HEK293 (cell line): Measurements from ENCODE around the gene ANO3.
"Not testable (repeated sequence)": the region's sequence is repeated elsewhere in the genome, so short reads cannot be mapped to it uniquely, and the experiment has no call there.

ENCODE experiments used
- CTCF ChIA-PET: fragments of 350-600 bp; formaldehyde crosslinking; extraction: SDS; loops from one replicate; lab custom pipeline; 2021; ENCODE audit warnings: antibody characterized with exemption; lab: Yijun Ruan, JAX
- POLR2A ChIA-PET: fragments of 300-600 bp; formaldehyde crosslinking; extraction: SDS; loops from one replicate; lab custom pipeline; 2020; ENCODE audit warnings: antibody characterized with exemption, inconsistent platforms; lab: Yijun Ruan, JAX
- H3K27ac ChIP-seq: fragments of 200-500 bp; sonication (Bioruptor generic); 2 replicates; pipeline ENCODE4 v1.5.1; 2014; ENCODE audit warnings: low read depth, low read length, control low read depth, inconsistent platforms; ENCODE audit errors: extremely low read depth
- H3K36me3 ChIP-seq, 2 experiments: fragments of 200-500 bp in 1 of 2; sonication (Bioruptor generic) in 1 of 2; 1 replicate in 1 of 2; 2 replicates in 1 of 2; pipeline ENCODE4 v1.5.1; 2014 to 2017; ENCODE audit warnings: inconsistent platforms in 2 of 2, low read length in 2 of 2; ENCODE audit not compliant: control insufficient read depth in 2 of 2, insufficient read depth in 1 of 2
- H3K4me1 ChIP-seq: fragments of 200-500 bp; sonication (Bioruptor generic); 2 replicates; pipeline ENCODE4 v1.5.1; 2014; ENCODE audit warnings: mild to moderate bottlenecking, low read length, inconsistent platforms; ENCODE audit not compliant: control insufficient read depth, insufficient read depth
- H3K4me3 ChIP-seq: 2 replicates; pipeline ENCODE4 v1.5.1; 2011; ENCODE audit warnings: low read depth, mild to moderate bottlenecking, control low read depth, low read length, moderate library complexity
- H3K9me3 ChIP-seq: fragments of 200-500 bp; sonication (Bioruptor generic); 2 replicates; pipeline ENCODE4 v1.5.1; 2014; ENCODE audit warnings: low read depth, low read length, inconsistent platforms; ENCODE audit not compliant: control insufficient read depth, insufficient read depth
- BCL11A ChIP-seq: fragments of 450-650 bp; formaldehyde crosslinking; IDR thresholded peaks from 2 replicates; pipeline ENCODE4 v1.5.1; 2016; ENCODE audit warnings: low read depth, missing biosample characterization, missing genetic modification characterization
- KLF10 ChIP-seq: fragments of 450-650 bp; IDR thresholded peaks from 2 replicates; pipeline ENCODE4 v1.5.1; 2018; ENCODE audit warnings: missing biosample characterization, mild to moderate bottlenecking, missing genetic modification characterization
- KLF16 ChIP-seq: fragments of 450-650 bp; formaldehyde crosslinking; IDR thresholded peaks from 2 replicates; pipeline ENCODE4 v1.5.1; 2017; ENCODE audit warnings: missing biosample characterization, missing genetic modification characterization
- MEIS1 ChIP-seq: sonication (generic); formaldehyde crosslinking; IDR thresholded peaks from 2 replicates; pipeline ENCODE4 v1.8.1; 2022; ENCODE audit warnings: missing genetic modification reagents, mild to moderate bottlenecking, borderline replicate concordance
- MYNN ChIP-seq: fragments of 450-650 bp; formaldehyde crosslinking; IDR thresholded peaks from 2 replicates; pipeline ENCODE4 v1.5.1; 2016; ENCODE audit warnings: missing biosample characterization, missing genetic modification characterization, borderline replicate concordance
- RBAK ChIP-seq: fragments of 450-650 bp; formaldehyde crosslinking; IDR thresholded peaks from 2 replicates; pipeline ENCODE4 v1.5.1; 2016; ENCODE audit warnings: missing biosample characterization, missing genetic modification characterization
- ZBTB21 ChIP-seq: fragments of 450-650 bp; formaldehyde crosslinking; IDR thresholded peaks from 2 replicates; pipeline ENCODE4 v1.5.1; 2017; ENCODE audit warnings: missing biosample characterization, missing genetic modification characterization
- ZBTB49 ChIP-seq: fragments of 450-650 bp; formaldehyde crosslinking; IDR thresholded peaks from 2 replicates; pipeline ENCODE4 v1.5.1; 2016; ENCODE audit warnings: missing biosample characterization, missing genetic modification characterization, low read depth
- ZNF132 ChIP-seq: fragments of 450-650 bp; formaldehyde crosslinking; IDR thresholded peaks from 2 replicates; pipeline ENCODE4 v1.5.1; 2017; ENCODE audit warnings: missing biosample characterization, missing genetic modification characterization, borderline replicate concordance
- ZNF146 ChIP-seq: fragments of 450-650 bp; formaldehyde crosslinking; IDR thresholded peaks from 2 replicates; pipeline ENCODE4 v1.5.1; 2016; ENCODE audit warnings: missing biosample characterization, missing genetic modification characterization
- ZNF26 ChIP-seq: fragments of 450-650 bp; formaldehyde crosslinking; IDR thresholded peaks from 2 replicates; pipeline ENCODE4 v1.5.1; 2016; ENCODE audit warnings: missing biosample characterization, missing genetic modification characterization
- ZNF37A ChIP-seq: fragments of 450-650 bp; IDR thresholded peaks from 2 replicates; pipeline ENCODE4 v1.5.1; 2018; ENCODE audit warnings: missing biosample characterization, missing genetic modification characterization
- ZNF513 ChIP-seq: fragments of 450-650 bp; IDR thresholded peaks from 2 replicates; pipeline ENCODE4 v1.5.1; 2018; ENCODE audit warnings: missing biosample characterization, missing genetic modification characterization
- ZNF514 ChIP-seq: fragments of 450-650 bp; formaldehyde crosslinking; IDR thresholded peaks from 2 replicates; pipeline ENCODE4 v1.5.1; 2016; ENCODE audit warnings: missing biosample characterization, missing genetic modification characterization
- ZNF529 ChIP-seq: fragments of 450-650 bp; formaldehyde crosslinking; IDR thresholded peaks from 2 replicates; pipeline ENCODE4 v1.5.1; 2017; ENCODE audit warnings: missing genetic modification characterization, missing biosample characterization; ENCODE audit not compliant: insufficient replicate concordance
- ZNF544 ChIP-seq: fragments of 450-650 bp; formaldehyde crosslinking; IDR thresholded peaks from 2 replicates; pipeline ENCODE4 v1.5.0; 2017; ENCODE audit warnings: missing biosample characterization, missing genetic modification characterization
- ZNF560 ChIP-seq: fragments of 450-650 bp; formaldehyde crosslinking; IDR thresholded peaks from 2 replicates; pipeline ENCODE4 v1.5.1; 2017; ENCODE audit warnings: missing biosample characterization, missing genetic modification characterization, borderline replicate concordance
- ZNF76 ChIP-seq: fragments of 450-650 bp; formaldehyde crosslinking; IDR thresholded peaks from 2 replicates; pipeline ENCODE4; 2016; ENCODE audit warnings: low read depth, missing biosample characterization, missing genetic modification characterization, borderline replicate concordance
- ZNF837 ChIP-seq: fragments of 450-650 bp; formaldehyde crosslinking; IDR thresholded peaks from 2 replicates; pipeline ENCODE4 v1.5.1; 2016; ENCODE audit warnings: missing biosample characterization, missing genetic modification characterization
- TF ChIP-seq, protein P1 (sequence below): fragments of 450-650 bp; formaldehyde crosslinking; IDR thresholded peaks from 2 replicates; pipeline ENCODE4; 2016; ENCODE audit warnings: missing biosample characterization, missing genetic modification characterization
- TF ChIP-seq, protein P2 (sequence below): fragments of 450-650 bp; formaldehyde crosslinking; IDR thresholded peaks from 2 replicates; pipeline ENCODE4 v1.5.1; 2016; ENCODE audit warnings: missing biosample characterization, missing genetic modification characterization
- TF ChIP-seq, protein P3 (sequence below): fragments of 450-650 bp; formaldehyde crosslinking; IDR thresholded peaks from 2 replicates; pipeline ENCODE4 v1.5.1; 2016; ENCODE audit warnings: missing biosample characterization, missing genetic modification characterization

Gene ANO3

GRCh38 chr11:26597049-26597689, 265.2 kb downstream of the ANO3 start:
- CTCF ChIA-PET, H3K4me3 ChIP-seq, H3K36me3 ChIP-seq, H3K27ac ChIP-seq, POLR2A ChIA-PET, H3K4me1 ChIP-seq, H3K9me3 ChIP-seq: not testable (repeated sequence)

- Histone ChIP-seq H3K4me3 (no peak overlapping the region), H3K27ac (no peak overlapping the region), H3K36me3 (no peaks in the 10 kb centered on the region), H3K4me1 (no peaks in the 10 kb centered on the region), H3K9me3 (no peaks in the 10 kb centered on the region)
- POLR2A ChIA-PET = no interaction called here
- TF ChIP-seq ZBTB21 (no peak), ZNF132 (no peak), ZNF529 (tag by site-specific recombination) (no peak), ZNF514 (no peak), MEIS1 (no peak), BCL11A (tag by site-specific recombination) (no peak), ZNF544 (no peak), ZNF37A (no peak), ZNF26 (tag by site-specific recombination) (no peak), RBAK (no peak), ZNF513 (no peak), ZNF146 (tag by site-specific recombination) (no peak)
- TF ChIP-seq, protein P1, sequence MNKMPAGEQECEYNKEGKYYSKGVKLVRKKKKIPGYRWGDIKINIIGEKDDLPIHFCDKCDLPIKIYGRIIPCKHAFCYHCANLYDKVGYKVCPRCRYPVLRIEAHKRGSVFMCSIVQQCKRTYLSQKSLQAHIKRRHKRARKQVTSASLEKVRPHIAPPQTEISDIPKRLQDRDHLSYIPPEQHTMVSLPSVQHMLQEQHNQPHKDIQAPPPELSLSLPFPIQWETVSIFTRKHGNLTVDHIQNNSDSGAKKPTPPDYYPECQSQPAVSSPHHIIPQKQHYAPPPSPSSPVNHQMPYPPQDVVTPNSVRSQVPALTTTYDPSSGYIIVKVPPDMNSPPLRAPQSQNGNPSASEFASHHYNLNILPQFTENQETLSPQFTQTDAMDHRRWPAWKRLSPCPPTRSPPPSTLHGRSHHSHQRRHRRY (tag by site-specific recombination) = no peak
- TF ChIP-seq, protein P2, sequence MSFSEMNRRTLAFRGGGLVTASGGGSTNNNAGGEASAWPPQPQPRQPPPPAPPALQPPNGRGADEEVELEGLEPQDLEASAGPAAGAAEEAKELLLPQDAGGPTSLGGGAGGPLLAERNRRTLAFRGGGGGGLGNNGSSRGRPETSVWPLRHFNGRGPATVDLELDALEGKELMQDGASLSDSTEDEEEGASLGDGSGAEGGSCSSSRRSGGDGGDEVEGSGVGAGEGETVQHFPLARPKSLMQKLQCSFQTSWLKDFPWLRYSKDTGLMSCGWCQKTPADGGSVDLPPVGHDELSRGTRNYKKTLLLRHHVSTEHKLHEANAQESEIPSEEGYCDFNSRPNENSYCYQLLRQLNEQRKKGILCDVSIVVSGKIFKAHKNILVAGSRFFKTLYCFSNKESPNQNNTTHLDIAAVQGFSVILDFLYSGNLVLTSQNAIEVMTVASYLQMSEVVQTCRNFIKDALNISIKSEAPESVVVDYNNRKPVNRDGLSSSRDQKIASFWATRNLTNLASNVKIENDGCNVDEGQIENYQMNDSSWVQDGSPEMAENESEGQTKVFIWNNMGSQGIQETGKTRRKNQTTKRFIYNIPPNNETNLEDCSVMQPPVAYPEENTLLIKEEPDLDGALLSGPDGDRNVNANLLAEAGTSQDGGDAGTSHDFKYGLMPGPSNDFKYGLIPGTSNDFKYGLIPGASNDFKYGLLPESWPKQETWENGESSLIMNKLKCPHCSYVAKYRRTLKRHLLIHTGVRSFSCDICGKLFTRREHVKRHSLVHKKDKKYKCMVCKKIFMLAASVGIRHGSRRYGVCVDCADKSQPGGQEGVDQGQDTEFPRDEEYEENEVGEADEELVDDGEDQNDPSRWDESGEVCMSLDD (tag by site-specific recombination) = no peak
- CTCF ChIA-PET = no interaction called here
Observed at GRCh38 chr11:26597899-26598298, 266.0 kb downstream of the ANO3 start.

- Histone ChIP-seq H3K4me1 (no peaks in the 10 kb centered on the region), H3K9me3 (no peaks in the 10 kb centered on the region), H3K27ac (no peak overlapping the region), H3K36me3 (no peaks in the 10 kb centered on the region)
- CTCF ChIA-PET = no interaction called here
- TF ChIP-seq KLF10 (no peak), ZBTB49 (tag by site-specific recombination) (no peak), ZNF560 (tag by site-specific recombination) (no peak), ZNF76 (tag by site-specific recombination) (no peak), MYNN (tag by site-specific recombination) (no peak), ZNF544 (no peak), ZNF837 (tag by site-specific recombination) (no peak), KLF16 (tag by site-specific recombination) (no peak)
- TF ChIP-seq, protein P3, sequence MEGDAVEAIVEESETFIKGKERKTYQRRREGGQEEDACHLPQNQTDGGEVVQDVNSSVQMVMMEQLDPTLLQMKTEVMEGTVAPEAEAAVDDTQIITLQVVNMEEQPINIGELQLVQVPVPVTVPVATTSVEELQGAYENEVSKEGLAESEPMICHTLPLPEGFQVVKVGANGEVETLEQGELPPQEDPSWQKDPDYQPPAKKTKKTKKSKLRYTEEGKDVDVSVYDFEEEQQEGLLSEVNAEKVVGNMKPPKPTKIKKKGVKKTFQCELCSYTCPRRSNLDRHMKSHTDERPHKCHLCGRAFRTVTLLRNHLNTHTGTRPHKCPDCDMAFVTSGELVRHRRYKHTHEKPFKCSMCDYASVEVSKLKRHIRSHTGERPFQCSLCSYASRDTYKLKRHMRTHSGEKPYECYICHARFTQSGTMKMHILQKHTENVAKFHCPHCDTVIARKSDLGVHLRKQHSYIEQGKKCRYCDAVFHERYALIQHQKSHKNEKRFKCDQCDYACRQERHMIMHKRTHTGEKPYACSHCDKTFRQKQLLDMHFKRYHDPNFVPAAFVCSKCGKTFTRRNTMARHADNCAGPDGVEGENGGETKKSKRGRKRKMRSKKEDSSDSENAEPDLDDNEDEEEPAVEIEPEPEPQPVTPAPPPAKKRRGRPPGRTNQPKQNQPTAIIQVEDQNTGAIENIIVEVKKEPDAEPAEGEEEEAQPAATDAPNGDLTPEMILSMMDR = no peak
- TF ChIP-seq, all 188 proteins: peak for 0
- no peak overlapping the region for H3K4me3 ChIP-seq
- POLR2A ChIA-PET = no interaction called here
Observed at GRCh38 chr11:26599425-26599824, 267.5 kb downstream of the ANO3 start.
